Cardiac fibroblast (primary cell): ENCODE results near the gene GNMT.

ENCODE experiments used
- DNase-seq, 2 donors: peaks; one replicate each; pipeline versions ENCODE4 v3.0.0 to v3.0.0-alpha.2; 2010; ENCODE audit warnings: low read depth in 2 of 2
- H3K4me3 ChIP-seq, 2 donors: replicated peaks in 1 of 2; 1 replicate in 1 of 2; 2 replicates in 1 of 2; pipeline ENCODE4 v1.5.1; 2011; ENCODE audit warnings: low read depth in 2 of 2, low read length in 2 of 2, mild to moderate bottlenecking in 2 of 2, moderate library complexity in 1 of 2
- CTCF ChIP-seq: IDR thresholded peaks from one replicate; pipeline ENCODE4 v1.5.1; 2011; ENCODE audit warnings: low read depth, mild to moderate bottlenecking, low read length, inconsistent platforms

Gene GNMT

DNA sequence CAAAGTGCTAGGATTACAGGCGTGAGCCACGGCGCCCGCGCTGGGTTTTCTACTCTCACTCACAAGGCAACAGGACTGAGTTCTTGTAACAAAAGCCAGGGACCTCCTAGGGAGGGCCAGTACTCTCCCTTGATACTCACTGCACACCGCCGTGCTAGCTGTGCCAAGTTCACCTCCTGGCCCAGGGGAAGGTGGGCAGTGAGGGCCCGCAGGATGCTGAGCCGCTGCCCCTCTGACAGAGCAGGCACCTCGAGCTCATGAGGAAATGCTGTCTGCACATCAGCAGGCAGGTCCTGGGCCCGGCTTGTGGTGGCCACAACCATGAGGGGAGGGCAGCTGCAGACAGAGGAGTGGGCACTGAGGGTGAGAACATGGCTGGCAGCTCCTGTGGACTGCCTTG lies 6.7 kb downstream of the GNMT start:
- no peak for DNase-seq
- no peak for TF ChIP-seq CTCF
- H3K4me3 ChIP-seq, result no peak overlapping the region

DNA sequence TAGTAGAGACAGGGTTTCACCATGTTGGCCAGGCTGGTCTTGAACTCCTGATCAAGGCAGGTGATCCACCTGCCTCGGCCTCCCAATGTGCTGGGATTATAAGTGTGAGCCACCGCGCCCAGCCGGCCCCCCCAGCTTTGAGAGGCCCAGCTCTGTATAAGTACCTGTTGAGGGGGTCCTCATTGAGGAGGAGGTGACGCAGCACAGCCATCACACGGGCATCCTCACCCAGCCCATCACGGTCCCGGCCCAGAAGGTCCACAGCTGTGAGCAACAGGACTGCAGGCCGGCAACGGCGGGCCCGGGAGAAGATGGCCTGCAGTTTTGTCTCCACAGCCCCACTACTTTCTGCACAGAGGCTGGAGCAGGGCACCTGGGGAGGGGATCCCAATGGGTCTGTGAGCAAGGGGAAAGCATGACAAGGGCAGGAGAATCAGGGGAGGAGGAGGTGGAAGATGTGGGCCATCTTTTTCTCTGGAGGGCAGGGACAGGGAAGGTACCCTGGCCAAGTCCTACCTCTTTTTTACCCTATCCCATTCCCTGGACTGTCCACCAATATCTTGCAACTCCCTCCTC lies 7.7 kb downstream of the GNMT start:
- TF ChIP-seq CTCF, result no peak
- no peak for DNase-seq
- no peak overlapping the region for H3K4me3 ChIP-seq

DNA sequence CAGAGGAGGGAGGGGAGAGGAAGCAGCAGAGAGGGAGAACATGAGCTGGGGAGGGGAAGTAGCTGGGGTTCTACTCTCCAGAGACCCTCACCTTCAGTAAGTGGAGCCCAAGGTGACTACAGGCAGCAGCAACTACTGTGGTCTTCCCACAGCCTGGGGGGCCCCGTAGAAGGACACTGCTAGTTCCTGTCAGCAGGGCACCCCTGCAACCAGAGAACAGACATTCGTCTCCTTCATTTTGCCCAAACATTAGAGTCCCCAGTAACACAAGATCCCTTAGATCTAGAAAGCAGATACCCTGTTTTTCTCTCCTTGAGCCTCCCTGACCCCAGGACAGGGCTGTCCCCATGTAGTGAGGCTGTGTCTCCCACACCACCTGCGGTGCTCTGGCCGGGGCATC lies 8.2 kb downstream of the GNMT start:
- no peak for DNase-seq
- no peak for TF ChIP-seq CTCF
- H3K4me3 ChIP-seq, result no peak overlapping the region

DNA sequence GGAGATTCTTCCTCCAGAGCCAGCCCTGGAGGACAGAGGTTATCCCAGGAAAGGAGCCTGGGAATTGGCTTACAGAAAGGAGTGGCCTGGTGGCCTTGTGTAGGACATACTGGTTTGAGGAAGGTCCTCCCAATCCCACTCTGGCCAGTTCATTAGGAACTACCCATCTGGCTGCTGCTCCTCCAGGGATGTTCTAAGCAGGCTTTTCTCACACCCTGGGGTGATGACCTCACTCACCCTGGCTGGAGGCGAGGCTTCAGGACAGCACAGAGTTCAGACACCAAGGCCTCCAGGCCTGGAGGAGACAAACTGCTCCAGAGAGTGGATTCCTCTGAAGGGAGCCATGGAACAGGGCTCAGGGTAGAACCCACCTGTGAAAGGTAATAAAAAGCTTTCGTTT lies 8.9 kb downstream of the GNMT start:
- H3K4me3 ChIP-seq, result no peak overlapping the region
- no peak for DNase-seq
- TF ChIP-seq CTCF, result no peak

GRCh38 chr6:42969934-42970333 lies 9.4 kb downstream of the GNMT start:
- H3K4me3 ChIP-seq, result no peak overlapping the region
- no peak for TF ChIP-seq CTCF
- DNase-seq, result no peak

DNA sequence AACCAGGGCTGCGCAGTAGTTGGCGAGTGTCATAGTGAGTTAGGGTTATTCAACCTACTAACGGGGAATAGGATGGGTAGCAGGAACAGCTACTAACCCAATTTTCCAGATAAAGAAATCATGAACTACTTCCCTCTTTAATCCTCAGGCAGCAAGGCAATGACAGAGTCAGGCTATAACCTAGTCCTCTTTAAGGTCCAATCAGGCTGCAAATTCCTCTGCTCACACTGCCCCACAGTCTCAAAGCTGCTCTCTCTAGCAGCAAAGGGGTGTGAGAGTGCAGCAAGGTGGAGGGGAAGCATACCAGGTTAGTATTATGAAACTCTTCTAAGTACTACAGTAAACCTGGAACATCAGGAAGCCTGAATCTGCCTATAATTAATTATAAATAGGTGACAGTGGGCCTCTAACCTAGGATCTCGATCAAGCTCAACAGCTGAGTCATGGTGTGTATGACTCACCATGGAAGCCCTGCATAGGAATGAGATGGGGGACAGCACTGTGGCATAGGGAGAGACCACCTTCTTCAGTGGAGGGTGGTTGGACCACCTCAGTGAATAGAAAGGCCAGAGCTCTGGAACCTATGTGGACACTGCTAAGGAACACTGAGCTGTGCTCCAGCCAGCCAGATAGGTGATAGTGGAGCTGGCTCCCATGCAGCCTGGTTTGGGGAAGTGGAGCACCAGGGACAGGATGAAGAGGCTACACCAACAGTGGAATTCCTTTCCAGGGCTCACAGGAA lies 10.5 kb downstream of the GNMT start:
- DNase-seq, result peak in 1 of 2 donors; percentile 29
- H3K4me3 ChIP-seq, result no peak overlapping the region
- no peak for TF ChIP-seq CTCF
